ENCODE measurements around the gene SERPINA1.

Gene SERPINA1

GRCh38 chr14:94388384-94389103, at the start of gene SERPINA1:
Gene SERPINA1 (minus strand): TSS chr14:94388602. CDS start chr14:94383237, 5,365 bp downstream.
- no peaks in the 10 kb centered on the region for H3K9me2 ChIP-seq (replicated peaks; ENCODE audit: insufficient read depth, low read length)
- no peaks in the 10 kb centered on the region for H3K27me3 ChIP-seq (replicated peaks; ENCODE audit: insufficient read depth, low read length)
- no peaks in the 10 kb centered on the region for H4K20me1 ChIP-seq (ENCODE audit: insufficient read depth, low read length)
- DNase-seq: no peak
- no peaks in the 10 kb centered on the region for H3K36me3 ChIP-seq (replicated peaks; ENCODE audit: insufficient read depth, low read length)
- H3K79me2 ChIP-seq (ENCODE audit: low read length): no peaks in the 10 kb centered on the region
- no peak within 1 kb of the TSS for H2AFZ ChIP-seq (ENCODE audit: low read length)
- H3F3A ChIP-seq (ENCODE audit: insufficient read depth, low read length): no peaks in the 10 kb centered on the region
- no peaks in the 10 kb centered on the region for H3K9me3 ChIP-seq (replicated peaks; ENCODE audit: insufficient read depth, low read length)
- no peak within 1 kb of the TSS for H3K9ac ChIP-seq (ENCODE audit: low read length)
- H3K27ac ChIP-seq (ENCODE audit: low read length): no peak within 1 kb of the TSS
- TF ChIP-seq EZH2phosphoT487 (IDR thresholded peaks at IDR 0.05; ENCODE audit: low read length) (no peak), CTCF (IDR thresholded peaks at IDR 0.05; ENCODE audit: low read length) (no peak), EZH2 (optimal IDR thresholded peaks at IDR 0.05; ENCODE audit: low read depth, low read length) (no peak)
- no peaks in the 10 kb centered on the region for H3K4me1 ChIP-seq (ENCODE audit: low read length)
- no peak within 1 kb of the TSS for H3K4me3 ChIP-seq (ENCODE audit: low read length)
- H3K4me2 ChIP-seq (ENCODE audit: low read depth, low read length): no peak within 1 kb of the TSS

GRCh38 chr14:94428610-94429009, 40.2 kb upstream of the SERPINA1 start:
- Histone ChIP-seq H3K27me3 (replicated peaks; ENCODE audit: insufficient read depth, low read length) (no peaks in the 10 kb centered on the region), H3F3A (ENCODE audit: insufficient read depth, low read length) (no peaks in the 10 kb centered on the region), H3K4me1 (ENCODE audit: low read length) (no peaks in the 10 kb centered on the region), H3K4me2 (ENCODE audit: low read depth, low read length) (no peak overlapping the region), H2AFZ (ENCODE audit: low read length) (no peak overlapping the region), H3K36me3 (replicated peaks; ENCODE audit: insufficient read depth, low read length) (no peaks in the 10 kb centered on the region), H3K79me2 (ENCODE audit: low read length) (no peaks in the 10 kb centered on the region), H3K9me2 (replicated peaks; ENCODE audit: insufficient read depth, low read length) (no peaks in the 10 kb centered on the region), H3K9ac (ENCODE audit: low read length) (no peak overlapping the region), H3K27ac (ENCODE audit: low read length) (no peak overlapping the region), H3K9me3 (replicated peaks; ENCODE audit: insufficient read depth, low read length) (no peaks in the 10 kb centered on the region), H4K20me1 (ENCODE audit: insufficient read depth, low read length) (no peaks in the 10 kb centered on the region), H3K4me3 (ENCODE audit: low read length) (no peak overlapping the region)
- DNase-seq: no peak
- TF ChIP-seq EZH2phosphoT487 (IDR thresholded peaks at IDR 0.05; ENCODE audit: low read length) (no peak), EZH2 (optimal IDR thresholded peaks at IDR 0.05; ENCODE audit: low read depth, low read length) (no peak), CTCF (IDR thresholded peaks at IDR 0.05; ENCODE audit: low read length) (no peak)

GRCh38 chr14:94427016-94427613, 38.7 kb upstream of the SERPINA1 start:
- Histone ChIP-seq H2AFZ (ENCODE audit: low read length) (no peak overlapping the region), H3K9me2 (replicated peaks; ENCODE audit: insufficient read depth, low read length) (no peaks in the 10 kb centered on the region), H3K79me2 (ENCODE audit: low read length) (no peaks in the 10 kb centered on the region), H3K9me3 (replicated peaks; ENCODE audit: insufficient read depth, low read length) (no peaks in the 10 kb centered on the region), H3K36me3 (replicated peaks; ENCODE audit: insufficient read depth, low read length) (no peaks in the 10 kb centered on the region), H3K4me2 (ENCODE audit: low read depth, low read length) (no peak overlapping the region), H3K4me1 (ENCODE audit: low read length) (no peaks in the 10 kb centered on the region), H3K9ac (ENCODE audit: low read length) (no peak overlapping the region), H3F3A (ENCODE audit: insufficient read depth, low read length) (no peaks in the 10 kb centered on the region), H3K27me3 (replicated peaks; ENCODE audit: insufficient read depth, low read length) (no peaks in the 10 kb centered on the region), H3K27ac (ENCODE audit: low read length) (no peak overlapping the region), H3K4me3 (ENCODE audit: low read length) (no peak overlapping the region), H4K20me1 (ENCODE audit: insufficient read depth, low read length) (no peaks in the 10 kb centered on the region)
- no peak for DNase-seq
- TF ChIP-seq EZH2 (optimal IDR thresholded peaks at IDR 0.05; ENCODE audit: low read depth, low read length) (no peak), EZH2phosphoT487 (IDR thresholded peaks at IDR 0.05; ENCODE audit: low read length) (no peak), CTCF (IDR thresholded peaks at IDR 0.05; ENCODE audit: low read length) (no peak)
